Measurements from ENCODE around the gene STEAP1B. TPM values are rescaled to one million over a fixed set of nuclear protein-coding genes. Genes with fewer than 3 reads are reported as not detected.

The STEAP1B gene
- polyA plus RNA-seq, 1 of the 3 experiments (the other 2 are of a cell fraction) = 14.7 TPM

- Histone ChIP-seq H3K79me2 (ENCODE audit: insufficient read depth) (no peaks in the 10 kb centered on the region), H3K9ac (no peak overlapping the region), H3K9me2 (no peaks in the 10 kb centered on the region), H3F3A (replicated peaks; ENCODE audit: insufficient read depth) (no peaks in the 10 kb centered on the region), H3K9me3 (no peaks in the 10 kb centered on the region), H3K27me3 (ENCODE audit: insufficient read depth) (no peaks in the 10 kb centered on the region), H3K4me2 (no peak overlapping the region), H3K4me3 (ENCODE audit: low read depth in 2 of 2, low read length in 1 of 2) (no peak overlapping the region), H4K20me1 (ENCODE audit: insufficient read depth) (no peaks in the 10 kb centered on the region), H3K27ac (ENCODE audit: low read depth in 2 of 2, low read length in 1 of 2) (no peak overlapping the region), H3K4me1 (ENCODE audit: control insufficient read depth in 1 of 2, insufficient read depth in 2 of 2, low read depth in 1 of 2, low read length in 1 of 2) (no peaks in the 10 kb centered on the region), H2AFZ (ENCODE audit: low read depth) (no peak overlapping the region), H3K36me3 (replicated peaks in 1 of 2; ENCODE audit: control insufficient read depth in 1 of 2, insufficient read depth in 2 of 2, low read length in 1 of 2) (peaks cover 0 to 13% of the 10 kb centered on the region in 2 experiments)
- DNase-seq = no peak
- 77% methylated on average over 4 of the region's 4 CpGs for WGBS (ENCODE audit: low lambda C conversion rate)
- CTCF ChIA-PET = interaction anchor here (1.2 kb wide), 1 partner anchor 353 kb away, joined by 4 read pairs; no protein-coding TSS in a partner anchor
- TF ChIP-seq IRF3 (IDR thresholded peaks at IDR 0.05; ENCODE audit: low read depth, low read length) (no peak), TCF12 (IDR thresholded peaks at IDR 0.05) (no peak), MAX (IDR thresholded peaks at IDR 0.05; ENCODE audit: low read depth) (no peak), POLR2AphosphoS5 (IDR thresholded peaks at IDR 0.05; ENCODE audit: low read depth, low read length) (no peak), USF2 (IDR thresholded peaks at IDR 0.05; ENCODE audit: borderline replicate concordance, low read depth, low read length) (no peak), RXRA (IDR thresholded peaks at IDR 0.05; ENCODE audit: borderline replicate concordance, low read depth) (no peak), FOSL2 (IDR thresholded peaks at IDR 0.05; ENCODE audit: borderline replicate concordance, low read depth) (no peak), TAF1 (IDR thresholded peaks at IDR 0.05; ENCODE audit: borderline replicate concordance, low read depth, low read length) (no peak), CTCF (IDR thresholded peaks at IDR 0.05) (no peak), EP300 (IDR thresholded peaks at IDR 0.05; ENCODE audit: borderline replicate concordance in 1 of 2, low read depth in 1 of 2, low read length in 1 of 2) (no peak), USF1 (IDR thresholded peaks at IDR 0.05; ENCODE audit: borderline replicate concordance, low read depth) (no peak)
- POLR2A ChIA-PET = no interaction called here
Measured at GRCh38 chr7:22464299-22464698, 35.7 kb downstream of the STEAP1B start.
